Transverse colon (tissue), 4 donors: ENCODE measurements around the gene NUDT15. TPM values are rescaled to one million over a fixed set of nuclear protein-coding genes. Genes with fewer than 3 reads are reported as not detected.

Source experiments
- DNase-seq: peaks from one replicate; pipeline ENCODE4 v3.0.0-alpha.2; 2019
- H3K27ac ChIP-seq, 4 donors: fragments of 200-600 bp; sonication (generic); 2 replicates each; pipeline ENCODE4 v1.5.1; 2016 to 2018; ENCODE audit warnings: inconsistent platforms in 4 of 4
- H3K27me3 ChIP-seq: fragments of 200-600 bp; sonication (generic); 2 replicates; pipeline ENCODE4 v1.5.1; 2017; ENCODE audit warnings: inconsistent platforms
- H3K36me3 ChIP-seq, 4 donors: fragments of 200-600 bp; sonication (generic); 2 replicates each; pipeline ENCODE4 v1.5.1; 2017 to 2019; ENCODE audit warnings: inconsistent platforms in 4 of 4
- H3K4me1 ChIP-seq, 4 donors: fragments of 200-600 bp; sonication (generic); 2 replicates each; pipeline ENCODE4 v1.5.1; 2017 to 2020; ENCODE audit warnings: inconsistent platforms in 4 of 4
- H3K4me3 ChIP-seq, 4 donors: fragments of 200-600 bp; sonication (generic); 1 replicate in 1 of 4; 2 replicates in 3 of 4; pipeline versions ENCODE4 v1.5.1 to v1.6.1; 2017 to 2019; ENCODE audit warnings: inconsistent platforms in 4 of 4
- H3K9me3 ChIP-seq, 2 donors: fragments of 200-600 bp; sonication (generic); 2 replicates each; pipeline ENCODE4 v1.5.1; 2017 to 2019; ENCODE audit warnings: inconsistent platforms in 2 of 2
- CTCF ChIP-seq, 5 experiments: fragments of 200-600 bp in 3 of 5; fragments of 450-650 bp in 2 of 5; sonication (generic) in 3 of 5; IDR thresholded peaks; 1 replicate in 2 of 5; 2 replicates in 3 of 5; pipeline ENCODE4 v1.5.1; 2016 to 2017; ENCODE audit warnings: antibody characterized with exemption in 5 of 5, inconsistent platforms in 3 of 5, mild to moderate bottlenecking in 2 of 5, moderate library complexity in 1 of 5
- EP300 ChIP-seq: sonication (generic); formaldehyde crosslinking; IDR thresholded peaks from one replicate; pipeline ENCODE4 v1.6.1; 2017; ENCODE audit warnings: antibody characterized with exemption, low read depth
- POLR2A ChIP-seq: fragments of 450-650 bp; IDR thresholded peaks from one replicate; pipeline ENCODE4 v1.6.1; 2016; ENCODE audit warnings: antibody characterized with exemption, mild to moderate bottlenecking, moderate library complexity
- POLR2AphosphoS5 ChIP-seq, 3 donors: sonication (generic); formaldehyde crosslinking; IDR thresholded peaks; one replicate each; pipeline ENCODE4 v1.6.1; 2016; ENCODE audit warnings: antibody characterized with exemption in 3 of 3
- WGBS, 2 donors: methylation state at CpG; one replicate each; pipeline ENCODE4 v1.1.5; 2018; ENCODE audit warnings: low coverage in 1 of 2; 5-methylcytosine and 5-hydroxymethylcytosine counted together
- in situ Hi-C, 4 donors: fragments of 200-750 bp; cut with MboI; loops; one replicate each; pipeline versions ENCODE4 v1.15.0 to v1.15.1; 2017; ENCODE audit warnings: low sequenced_read_pairs in 3 of 4, low pct_ligation_motif_present in 1 of 4, low pct_unique_long_range_greater_than_20kb in 1 of 4
- intact Hi-C: fragments of 100-400 bp; cut with DNase I; formaldehyde crosslinking; loops from one replicate; pipeline ENCODE4 v1.15.1; 2023; ENCODE audit warnings: low total_unique reads
- total RNA-seq, 4 donors: library from RNA; depleted of rRNA; stranded (reverse); fragments of >200 nt; gene quantifications; one replicate each; pipeline ENCODE4 v1.1.0, GENCODE V29; 2016

Gene NUDT15
- total RNA-seq, 4 donors from 2014 or later = 0.40 to 16.1 (median 11.4) TPM

GRCh38 chr13:48029859-48030258 is 7.7 kb upstream of the NUDT15 start:
- intact Hi-C loops (no loop called here), in situ Hi-C loops (no loop called here)
- WGBS, 2 donors = 73 to 78% methylated on average over 2 of the region's 2 CpGs

GRCh38 chr13:48038761-48039160 is 1.2 kb downstream of the NUDT15 start:
- no peak for TF ChIP-seq CTCF (IDR thresholded peaks at IDR 0.05)
- no peak for TF ChIP-seq POLR2AphosphoS5 (IDR thresholded peaks at IDR 0.05)
- TF ChIP-seq POLR2A = no peak
- TF ChIP-seq EP300 = no peak
- no peak for DNase-seq
- Histone ChIP-seq H3K27ac (peak overlapping the region; percentile 90 to 98 (median 94)), H3K36me3 (no peaks in the 10 kb centered on the region), H3K4me1 (peaks cover 0 to 60% (median 30%) of the 10 kb centered on the region in 4 donors), H3K4me3 (peak overlapping the region in 1 of 4 donors; percentile 66), H3K9me3 (no peaks in the 10 kb centered on the region), H3K27me3 (no peaks in the 10 kb centered on the region)
- in situ Hi-C loops = no loop called here
- WGBS, 2 donors = 80 to 100% methylated on average over 1 of the region's 1 CpG
- intact Hi-C loops = no loop called here

More at GRCh38 chr13:48029859-48030258, 7.7 kb upstream of the NUDT15 start:
- Histone ChIP-seq H3K27ac (no peak overlapping the region), H3K36me3 (no peaks in the 10 kb centered on the region), H3K4me1 (peaks cover 0 to 8% (median 2%) of the 10 kb centered on the region in 4 donors), H3K4me3 (no peak overlapping the region), H3K27me3 (no peaks in the 10 kb centered on the region), H3K9me3 (peaks cover 3 to 6% of the 10 kb centered on the region in 2 donors)
- DNase-seq = no peak
- TF ChIP-seq POLR2AphosphoS5 (IDR thresholded peaks at IDR 0.05) = no peak
- no peak for TF ChIP-seq EP300
- no peak for TF ChIP-seq CTCF (IDR thresholded peaks at IDR 0.05)
- TF ChIP-seq POLR2A = no peak

GRCh38 chr13:48040049-48040448 is 2.5 kb downstream of the NUDT15 start:
- peak overlapping the region in 3 of 4 donors; percentile 59 to 73 (median 68) for H3K27ac ChIP-seq
- no peaks in the 10 kb centered on the region for H3K27me3 ChIP-seq
- peaks cover 0 to 72% (median 34%) of the 10 kb centered on the region in 4 donors for H3K4me1 ChIP-seq
- no peaks in the 10 kb centered on the region for H3K36me3 ChIP-seq
- no peak for DNase-seq
- in situ Hi-C loops (no loop called here), intact Hi-C loops (no loop called here)
- TF ChIP-seq POLR2A (no peak), POLR2AphosphoS5 (IDR thresholded peaks at IDR 0.05) (peak in 2 of 3 donors; percentile 23 to 41), EP300 (no peak), CTCF (IDR thresholded peaks at IDR 0.05) (no peak)
- H3K4me3 ChIP-seq = no peak overlapping the region
- no peaks in the 10 kb centered on the region for H3K9me3 ChIP-seq

GRCh38 chr13:48040896-48041295 is 3.4 kb downstream of the NUDT15 start:
- 97 to 100% methylated on average over 1 of the region's 1 CpG for WGBS, 2 donors
- Histone ChIP-seq H3K36me3 (no peaks in the 10 kb centered on the region), H3K27ac (peak overlapping the region in 3 of 4 donors; percentile 25 to 73 (median 71)), H3K9me3 (no peaks in the 10 kb centered on the region), H3K27me3 (no peaks in the 10 kb centered on the region), H3K4me1 (peaks cover 0 to 72% (median 34%) of the 10 kb centered on the region in 4 donors), H3K4me3 (no peak overlapping the region)
- intact Hi-C loops (no loop called here), in situ Hi-C loops (no loop called here)
- DNase-seq = no peak
- TF ChIP-seq POLR2AphosphoS5 (IDR thresholded peaks at IDR 0.05) = no peak
- TF ChIP-seq EP300 = no peak
- TF ChIP-seq CTCF (IDR thresholded peaks at IDR 0.05) = no peak
- TF ChIP-seq POLR2A = no peak
